Hepatic stellate cell (primary cell): ENCODE measurements around the gene OR52H1.
"Not testable (repeated sequence)": the region's sequence is repeated elsewhere in the genome, so short reads cannot be mapped to it uniquely, and the experiment has no call there.

ENCODE experiments used
- DNase-seq: peaks from one replicate; pipeline ENCODE4 v3.0.0; 2011; ENCODE audit warnings: low spot score

The OR52H1 gene

DNA sequence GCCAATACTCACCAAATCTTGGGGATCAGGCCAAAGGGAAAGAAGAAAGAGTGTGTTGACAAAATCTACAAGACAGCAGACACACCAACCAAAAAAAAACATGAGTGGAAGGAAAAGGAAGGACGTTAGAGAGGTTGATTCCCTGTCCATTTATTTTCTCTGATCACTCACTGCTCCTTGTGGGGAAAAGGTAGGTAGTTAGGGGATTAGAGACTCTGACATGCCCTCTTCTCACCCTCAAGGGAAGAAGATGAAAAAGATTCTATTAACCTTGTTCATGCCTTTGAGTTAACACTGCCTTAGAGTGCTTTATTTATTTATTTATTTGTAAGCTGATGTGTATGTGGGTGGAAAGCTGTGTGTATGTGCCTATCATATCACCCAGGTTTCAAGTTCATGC, at the start of gene OR52H1:
TSS of gene OR52H1 (minus strand) at position 101 of the 400 bp plus-strand sequence. CDS start 3,035 bp downstream, outside the sequence.
- no peak for DNase-seq

DNA sequence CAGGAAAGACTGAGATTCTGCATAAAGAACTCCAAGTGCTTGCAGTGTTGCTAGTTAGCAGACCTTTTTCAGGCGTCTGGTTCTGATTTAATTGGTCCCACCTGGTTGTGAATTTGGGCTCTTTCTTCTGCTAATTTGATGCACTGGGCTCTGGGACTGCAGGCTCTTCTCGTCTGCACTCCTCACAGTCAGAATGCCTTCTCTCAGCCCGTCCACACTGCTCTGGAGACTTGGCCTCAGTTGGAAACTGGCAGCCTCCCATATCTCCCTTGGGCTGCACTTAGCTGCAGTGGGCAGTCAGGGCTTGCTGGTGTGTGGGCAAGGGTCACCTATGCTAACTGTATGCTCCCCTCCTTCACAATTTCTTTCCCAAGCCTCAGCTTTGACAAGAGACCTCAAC, 49.6 kb upstream of the OR52H1 start:
- DNase-seq = no peak

DNA sequence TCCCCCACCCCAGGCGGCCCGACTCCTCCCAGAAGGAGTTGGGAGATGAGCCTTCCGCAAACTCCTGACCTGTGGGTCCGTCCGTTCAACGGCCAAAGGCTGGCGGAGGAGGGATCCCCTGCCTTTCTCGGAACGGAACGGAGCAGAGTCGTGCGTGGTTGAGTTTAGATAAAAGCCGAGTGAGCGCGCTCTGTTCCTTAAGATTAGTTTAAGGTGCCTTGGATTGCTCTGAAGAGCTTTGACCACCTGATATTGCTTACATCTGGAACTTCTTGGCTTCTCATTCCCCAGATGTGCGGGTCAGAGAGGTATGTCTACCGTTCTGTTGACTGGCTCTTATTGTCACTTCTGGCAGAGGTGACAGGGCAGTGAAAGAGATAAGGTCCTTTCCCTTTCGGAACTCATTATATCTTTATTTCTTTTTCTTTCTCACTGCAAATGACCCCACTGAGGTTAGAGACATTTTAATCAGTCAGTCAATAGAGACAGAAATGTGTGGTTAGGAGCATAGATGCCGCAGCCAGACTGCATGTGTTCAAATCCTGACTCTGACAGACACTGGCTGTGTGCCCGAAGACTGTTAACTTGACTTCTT, 48.4 kb upstream of the OR52H1 start, which contains the start of gene TRIM6:
TSS of gene TRIM6 (plus strand) at position 31 of the 595 bp plus-strand sequence. CDS start at position 292, 261 bp downstream.
- DNase-seq = peak; percentile 43

DNA sequence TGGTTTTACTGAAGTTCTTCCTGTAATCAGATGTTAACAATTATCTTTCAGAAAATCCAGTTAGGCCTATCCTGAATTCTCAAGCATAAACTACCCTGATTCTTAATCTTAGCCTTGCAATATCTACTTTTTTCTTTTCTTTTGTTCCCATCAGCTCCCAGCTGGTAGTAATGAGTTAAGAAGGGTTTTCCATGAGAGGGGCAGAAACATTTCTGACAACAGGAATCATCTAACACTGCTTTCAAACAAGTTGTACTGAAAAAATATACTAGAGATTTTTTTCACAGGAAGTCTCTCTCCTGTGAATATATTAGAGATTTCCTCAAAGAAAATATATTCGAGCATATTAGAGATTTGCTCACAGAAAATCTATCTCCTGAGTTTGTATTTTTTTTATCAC, 44.8 kb upstream of the OR52H1 start:
- no peak for DNase-seq

DNA sequence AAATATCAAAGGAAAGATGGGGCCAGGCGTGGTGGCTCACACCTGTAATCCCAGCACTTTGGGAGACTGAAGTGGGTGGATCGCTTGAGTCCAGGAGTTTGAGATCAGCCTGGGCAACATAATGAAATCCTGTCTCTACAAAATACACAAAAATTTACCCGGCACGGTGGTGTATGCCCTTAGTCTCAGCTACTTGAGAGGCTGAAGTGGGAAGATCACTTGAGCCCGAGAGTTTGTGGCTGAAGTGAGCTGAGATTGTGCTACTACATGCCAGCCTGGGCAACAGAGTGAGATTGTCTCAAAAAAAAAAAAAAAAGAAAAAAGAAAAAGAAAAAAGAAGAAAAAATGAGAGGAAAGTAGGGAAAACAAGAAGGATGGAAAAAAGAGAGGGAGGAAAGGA, 44.3 kb upstream of the OR52H1 start:
- DNase-seq = no peak

DNA sequence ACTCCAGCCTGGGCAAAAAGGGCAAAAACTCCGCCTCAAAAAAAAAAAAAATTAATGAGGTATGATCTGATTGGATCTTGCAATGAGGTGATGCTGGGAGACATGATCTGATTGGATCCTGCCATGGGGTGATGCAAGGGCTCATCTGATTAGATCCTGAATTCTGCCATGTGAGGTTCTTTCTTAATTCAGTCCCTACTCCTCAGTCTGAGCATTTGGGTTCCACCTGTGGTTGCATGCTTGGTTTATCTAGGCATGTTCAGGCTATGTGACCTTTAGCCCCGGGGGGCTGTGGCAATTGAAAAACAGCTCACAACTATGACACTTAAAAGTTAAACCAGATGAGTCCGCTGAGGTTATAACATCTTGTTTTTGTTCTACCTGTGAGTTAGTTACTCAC, 43.3 kb upstream of the OR52H1 start:
- DNase-seq = no peak

DNA sequence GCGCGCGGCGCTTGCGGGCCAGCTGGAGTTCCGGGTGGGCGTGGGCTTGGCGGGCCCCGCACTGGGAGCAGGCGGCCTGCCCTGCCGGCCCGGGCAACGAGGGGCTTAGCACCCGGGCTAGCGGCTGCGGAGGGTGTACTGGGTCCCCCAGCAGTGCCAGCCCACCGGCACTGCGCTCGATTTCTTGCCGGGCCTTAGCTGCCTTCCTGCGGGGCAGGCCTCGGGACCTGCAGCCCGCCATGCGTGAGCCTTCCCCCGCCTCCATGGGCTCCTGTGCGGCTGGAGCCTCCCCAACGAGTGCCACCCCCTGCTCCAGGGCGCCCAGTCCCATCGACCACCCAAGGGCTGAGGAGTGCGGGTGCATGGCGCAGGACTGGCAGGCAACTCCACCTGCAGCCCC, 41.6 kb upstream of the OR52H1 start:
- not testable (repeated sequence) for DNase-seq

DNA sequence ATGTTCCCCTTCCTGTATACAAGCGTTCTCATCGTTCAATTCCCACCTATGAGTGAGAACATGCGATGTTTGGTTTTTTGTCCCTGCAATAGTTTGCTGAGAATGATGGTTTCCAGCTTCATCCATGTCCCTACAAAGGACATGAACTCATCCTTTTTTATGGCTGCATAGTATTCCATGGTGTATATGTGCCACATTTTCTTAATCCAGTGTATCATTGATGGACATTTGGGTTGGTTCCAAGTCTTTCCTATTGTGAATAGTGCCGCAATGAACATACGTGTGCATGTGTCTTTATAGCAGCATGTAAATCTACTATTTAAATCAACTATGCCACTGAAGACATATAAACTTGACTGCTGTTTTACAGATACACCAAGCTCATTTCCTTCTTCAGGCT, 36.1 kb upstream of the OR52H1 start:
- DNase-seq = not testable (repeated sequence)

DNA sequence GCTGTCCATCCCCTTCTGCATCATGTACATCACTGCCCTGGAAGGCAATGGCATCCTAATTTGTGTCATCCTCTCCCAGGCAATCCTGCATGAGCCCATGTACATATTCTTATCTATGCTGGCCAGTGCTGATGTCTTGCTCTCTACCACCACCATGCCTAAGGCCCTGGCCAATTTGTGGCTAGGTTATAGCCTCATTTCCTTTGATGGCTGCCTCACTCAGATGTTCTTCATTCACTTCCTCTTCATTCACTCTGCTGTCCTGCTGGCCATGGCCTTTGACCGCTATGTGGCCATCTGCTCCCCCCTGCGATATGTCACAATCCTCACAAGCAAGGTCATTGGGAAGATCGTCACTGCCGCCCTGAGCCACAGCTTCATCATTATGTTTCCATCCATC, 32.7 kb upstream of the OR52H1 start:
- DNase-seq = no peak

DNA sequence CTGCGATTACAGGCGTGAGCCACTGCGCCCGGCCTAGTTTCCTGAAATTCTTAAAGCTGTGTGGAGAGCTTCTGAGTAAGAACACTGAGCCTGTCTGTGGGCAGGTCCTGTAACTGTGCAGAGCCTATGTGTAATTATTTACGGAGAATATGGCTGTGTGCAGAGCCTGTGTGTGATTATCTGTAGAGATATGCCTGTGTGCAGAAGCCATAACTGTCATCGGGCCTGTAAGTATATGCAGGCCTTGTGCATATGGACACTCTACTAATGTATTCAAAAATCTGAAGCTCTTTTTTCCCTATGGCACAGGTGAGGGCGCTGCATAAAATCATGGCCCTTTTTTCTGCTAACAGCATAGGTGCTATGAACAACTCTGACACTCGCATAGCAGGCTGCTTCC, 32.2 kb upstream of the OR52H1 start, which contains the start of gene OR52B6:
TSS of gene OR52B6 (plus strand) at position 301 of the 400 bp plus-strand sequence. CDS start at position 301, 0 bp downstream.
- DNase-seq = no peak

DNA sequence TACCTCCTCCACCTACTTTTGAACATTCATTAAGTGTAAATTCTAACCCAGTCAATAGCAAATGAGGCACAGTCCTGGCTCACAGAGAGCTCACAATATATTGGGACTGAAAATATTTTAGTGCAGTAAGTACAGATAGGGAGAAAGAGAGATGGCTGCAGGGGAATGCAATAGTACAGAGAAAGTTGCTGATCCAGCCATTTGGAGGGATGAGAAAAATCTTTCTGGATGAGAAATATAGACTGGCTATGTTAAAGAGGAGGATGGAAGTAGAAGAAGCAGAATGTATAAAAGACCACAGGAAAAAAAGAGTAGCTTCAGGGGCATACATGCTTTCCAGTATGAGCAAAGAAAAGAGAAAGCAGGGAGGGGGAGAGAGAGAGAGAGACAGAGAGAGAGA, 28.8 kb upstream of the OR52H1 start:
- DNase-seq = no peak

DNA sequence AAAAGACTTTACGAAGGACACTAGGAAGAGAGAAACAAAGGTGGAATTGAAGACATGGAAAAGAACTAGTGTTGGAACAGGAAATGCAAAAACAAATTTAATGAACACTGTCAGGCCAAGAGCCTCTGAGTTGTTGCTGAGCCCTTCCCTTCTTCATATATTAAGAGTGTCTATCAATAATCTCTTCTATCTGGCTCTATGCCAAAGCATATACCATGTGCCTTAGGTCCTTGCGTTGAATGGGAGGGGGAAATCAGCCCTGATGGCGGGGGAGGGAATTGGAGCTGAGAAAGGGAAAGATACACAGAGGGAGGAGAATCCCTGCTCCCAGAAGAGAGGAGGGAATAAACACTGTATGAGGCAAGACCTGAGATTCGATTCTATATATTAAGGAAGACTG, 26.8 kb upstream of the OR52H1 start:
- no peak for DNase-seq

DNA sequence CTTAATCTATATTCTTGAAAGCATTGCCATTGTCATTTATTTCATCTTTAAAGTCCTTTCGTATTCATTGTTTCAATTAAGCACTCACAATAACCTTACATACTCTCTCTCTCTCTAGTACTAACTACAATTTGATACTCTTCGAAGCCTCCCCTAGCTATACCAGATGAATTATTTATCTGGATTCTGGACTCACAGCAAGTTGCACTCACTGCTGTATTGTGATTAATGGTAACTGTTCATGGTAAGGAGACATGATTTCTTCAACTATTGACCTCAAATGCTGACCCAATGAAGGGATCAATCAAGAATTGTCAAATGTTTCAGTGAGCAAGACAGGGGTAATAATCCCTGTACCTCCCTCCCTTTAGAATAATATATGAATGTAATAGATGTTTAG, 26.3 kb upstream of the OR52H1 start:
- DNase-seq = no peak

DNA sequence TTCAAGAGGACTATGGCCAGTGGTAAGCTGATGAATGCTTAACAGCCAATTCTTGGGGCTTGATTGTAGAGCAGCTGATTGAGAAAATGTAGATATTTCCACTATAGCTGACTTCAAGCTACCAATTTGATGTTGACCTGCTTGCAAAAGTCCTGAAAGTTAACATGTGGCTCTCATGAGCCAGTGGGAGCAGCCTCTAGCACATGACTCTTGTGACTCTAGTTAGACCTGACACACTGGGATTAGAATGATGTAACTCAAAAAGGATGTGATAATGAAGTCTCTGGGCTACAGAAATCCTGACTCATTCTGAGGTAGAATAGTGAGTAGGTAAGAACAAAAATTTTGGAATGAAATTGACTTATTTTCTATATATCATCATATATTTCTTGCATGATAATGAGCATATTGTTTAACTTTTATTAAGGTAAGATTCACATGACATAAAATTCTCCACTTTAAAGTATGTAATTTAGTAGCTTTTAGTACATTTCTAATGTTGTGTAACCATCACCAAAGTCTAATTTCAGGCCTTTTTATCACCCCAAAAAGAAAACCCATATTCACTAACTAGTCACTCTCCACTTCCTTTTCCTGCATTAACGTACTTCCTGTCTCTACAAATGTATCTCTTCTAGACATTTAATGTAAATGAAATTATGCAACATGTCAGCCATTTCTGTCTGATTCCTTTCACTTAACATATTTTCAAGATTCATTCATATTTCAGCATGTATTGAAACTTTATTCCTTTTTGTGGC, 16.1 kb upstream of the OR52H1 start:
- DNase-seq = no peak

DNA sequence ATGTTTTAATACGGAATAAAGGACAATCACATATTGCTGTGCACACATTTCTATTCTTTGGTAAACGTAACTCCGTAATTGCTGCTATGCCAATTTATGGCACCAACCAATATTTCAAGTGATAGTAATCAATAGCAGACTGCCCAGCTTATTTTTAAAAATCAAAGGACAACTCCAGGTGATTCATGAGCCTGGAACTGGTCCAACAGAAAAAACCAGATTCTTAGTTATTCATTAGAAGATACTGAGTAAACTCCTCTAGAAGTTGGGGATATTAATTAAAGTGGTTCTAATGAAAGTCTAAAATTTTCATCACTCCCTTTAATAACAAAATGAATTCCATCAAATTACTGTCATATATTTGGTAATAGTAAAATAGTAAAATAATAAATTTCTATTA, 9.4 kb upstream of the OR52H1 start:
- DNase-seq = no peak

DNA sequence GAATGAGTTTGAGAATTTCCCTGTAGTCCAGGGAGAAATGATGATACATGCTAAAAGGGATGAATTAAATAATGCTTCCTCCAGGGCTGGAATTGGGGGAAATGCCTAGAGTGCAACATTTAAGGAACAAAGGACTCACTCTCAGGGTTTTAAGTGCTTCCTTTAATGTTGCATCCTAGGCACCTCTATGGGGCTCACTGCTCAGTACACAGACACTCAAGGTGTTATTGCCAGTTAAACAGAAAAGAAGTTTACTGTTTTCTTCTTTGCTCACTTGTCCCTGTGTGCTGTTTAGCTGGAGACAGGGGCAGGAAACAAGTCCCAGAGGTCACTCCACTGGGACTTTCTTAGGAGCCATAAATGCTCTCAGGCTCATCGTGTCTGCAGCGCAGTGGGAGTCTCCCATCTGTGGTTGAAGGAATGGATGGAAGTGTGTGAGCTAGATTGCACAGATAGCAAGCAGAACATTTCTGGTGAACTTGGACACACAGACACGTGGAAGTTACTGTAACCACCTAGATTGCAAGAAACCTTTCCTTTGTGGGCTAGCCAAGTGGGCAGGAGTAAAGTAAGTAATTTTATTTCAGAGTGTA, 8.4 kb upstream of the OR52H1 start:
- DNase-seq = no peak

DNA sequence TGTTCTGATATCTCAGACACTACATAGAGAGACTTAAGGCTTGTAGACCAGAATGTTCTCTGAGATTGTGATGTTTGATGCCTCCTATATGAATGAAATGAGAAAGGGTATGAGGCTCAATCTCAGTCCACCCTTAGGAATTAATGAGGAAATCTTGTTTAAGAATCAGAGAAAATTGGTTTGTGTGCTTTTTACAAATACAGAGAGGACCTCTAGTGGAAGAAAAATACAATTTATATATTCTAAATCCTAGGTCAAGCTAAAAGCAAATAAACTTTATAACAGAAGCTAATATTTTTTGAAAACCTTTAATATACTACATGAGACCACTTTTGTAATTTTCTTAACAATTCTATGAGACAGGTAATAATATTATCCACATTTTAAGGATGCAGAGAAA, 5.0 kb upstream of the OR52H1 start:
- no peak for DNase-seq

DNA sequence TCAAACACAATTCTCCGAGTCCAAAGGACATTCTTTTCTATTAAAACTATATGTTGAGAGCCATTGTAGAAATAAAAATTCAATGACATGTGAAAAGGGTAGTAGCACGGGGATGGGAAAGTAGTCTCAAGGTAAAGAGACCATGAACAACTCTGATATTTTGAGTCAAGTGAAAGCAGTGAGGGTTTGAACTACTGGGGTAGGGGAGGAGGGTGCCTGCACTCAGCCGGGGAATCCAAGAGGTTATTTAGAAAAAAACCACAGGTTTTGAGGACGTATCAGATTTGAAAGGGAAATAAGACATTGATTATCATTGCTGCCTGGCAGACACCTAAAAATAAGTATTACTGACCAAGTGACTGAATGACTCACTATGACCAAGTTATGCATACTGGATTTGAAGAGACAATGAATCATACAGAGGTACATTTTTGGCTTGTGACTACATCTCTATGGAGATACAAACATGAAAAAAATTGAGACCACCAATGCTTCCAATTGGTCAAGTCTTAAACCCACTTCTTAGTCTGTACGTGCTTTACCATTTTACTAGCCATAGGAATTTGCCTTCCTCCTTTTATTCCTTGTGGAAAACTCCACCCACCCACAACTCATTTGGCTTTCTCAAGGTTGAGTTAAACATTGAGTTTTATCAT, 2.2 kb upstream of the OR52H1 start:
- DNase-seq = peak; percentile 49

DNA sequence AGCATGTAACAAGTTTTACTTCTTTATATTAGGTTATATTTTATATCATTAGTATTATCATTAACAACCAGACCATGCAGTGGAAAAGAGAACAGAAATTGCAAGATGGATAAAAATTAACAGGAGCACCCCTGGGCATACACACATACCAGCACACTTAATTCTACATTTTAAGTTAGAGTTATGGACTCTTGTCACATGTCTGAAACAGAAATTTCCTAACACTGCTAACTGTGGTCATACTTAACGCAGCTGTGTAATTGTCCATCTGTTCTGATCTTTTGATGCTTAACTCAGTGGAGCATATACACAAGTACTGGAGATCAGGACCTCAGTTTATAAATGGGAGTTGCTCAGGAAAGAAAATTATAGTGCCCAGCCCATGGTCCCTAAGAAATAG, 358 bp downstream of the OR52H1 start:
- no peak for DNase-seq

DNA sequence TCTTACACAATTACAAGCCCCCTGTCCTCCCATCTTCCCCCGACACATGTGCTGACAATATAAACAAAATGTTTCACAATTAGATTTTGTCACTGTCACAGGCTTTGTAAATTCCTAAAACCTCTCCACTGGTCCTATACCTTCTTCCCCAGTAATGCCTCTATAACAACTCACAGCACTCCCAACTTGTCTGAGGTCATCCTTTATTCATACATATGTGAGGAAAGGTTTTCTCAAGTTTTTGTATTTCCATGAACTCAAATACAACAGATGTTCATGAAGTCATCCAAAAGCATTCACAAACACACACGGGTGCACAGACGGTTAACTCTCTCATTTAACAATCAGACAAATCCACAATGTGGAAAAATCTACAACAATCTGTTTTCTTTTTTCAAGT, 1.9 kb downstream of the OR52H1 start:
- DNase-seq = no peak

DNA sequence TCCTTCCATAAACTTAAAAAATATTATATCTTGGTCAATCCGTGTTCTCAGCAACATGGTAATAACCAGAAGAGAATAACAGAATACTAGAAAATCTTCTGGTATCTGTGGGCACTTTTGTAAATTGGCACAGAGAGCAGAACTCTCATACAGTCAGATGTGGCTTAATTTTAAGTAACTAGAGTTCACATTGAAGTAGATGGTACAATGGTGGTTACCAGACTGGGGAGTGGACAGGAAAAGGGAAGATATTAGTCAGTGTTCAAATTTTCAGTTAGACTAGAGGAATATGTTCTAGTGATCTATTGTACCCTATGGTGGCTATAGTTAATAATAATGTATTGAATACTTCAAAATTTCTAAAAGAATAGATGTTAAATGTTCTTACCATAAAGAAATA, 6.9 kb downstream of the OR52H1 start:
- no peak for DNase-seq

DNA sequence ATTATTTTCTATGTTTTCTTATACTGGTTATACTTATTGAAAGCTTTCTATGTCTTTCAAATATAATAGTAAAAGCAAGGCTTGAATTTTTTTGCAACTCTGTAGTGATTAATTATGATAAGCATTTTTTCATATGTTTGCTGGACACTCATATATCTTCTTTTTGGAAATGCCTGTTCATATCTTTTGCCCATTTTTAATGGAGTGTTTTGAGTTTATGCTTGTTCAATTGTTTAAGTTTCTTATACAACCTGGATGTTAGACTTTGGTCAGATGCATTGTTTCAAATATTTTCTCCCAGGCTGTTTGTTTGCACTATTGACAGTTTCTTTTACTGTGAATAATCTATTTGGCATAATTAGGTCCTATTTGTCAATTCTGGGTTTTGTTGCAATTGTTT, 11.9 kb downstream of the OR52H1 start:
- no peak for DNase-seq

DNA sequence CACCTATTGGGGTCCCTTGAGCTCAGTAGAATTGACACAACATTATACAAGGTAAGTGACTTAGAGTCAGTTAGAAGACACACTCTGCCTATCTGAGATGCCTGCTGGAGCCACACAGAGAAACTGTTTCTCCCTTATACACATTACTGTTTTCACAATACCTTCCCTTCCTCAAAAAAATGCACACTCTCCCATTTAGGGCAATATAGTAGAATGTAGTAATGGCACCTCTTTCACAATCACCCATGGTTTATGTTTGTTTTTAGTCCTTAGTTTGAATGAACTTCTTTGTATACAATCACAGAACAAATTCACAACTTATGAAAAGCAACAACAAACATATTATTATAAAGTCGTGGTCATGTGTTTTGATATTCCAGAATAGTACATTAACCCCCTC, 14.3 kb downstream of the OR52H1 start:
- DNase-seq = no peak
